Stimulated activated CD8-positive, alpha-beta memory T cell treated with anti-CD3 and anti-CD28 coated beads, Interleukin-15, amount 100 ng/mL, for 1 hour (primary cell): ENCODE results near the gene MLXIPL.
"Not testable (repeated sequence)": the region's sequence is repeated elsewhere in the genome, so short reads cannot be mapped to it uniquely, and the experiment has no call there.

Experiments used
- DNase-seq: peaks from one replicate; pipeline ENCODE4 v3.0.0-alpha.2; 2020; ENCODE audit warnings: low read depth

Gene MLXIPL

GRCh38 chr7:73577627-73578341 is 46.5 kb downstream of the MLXIPL start:
- no peak for DNase-seq

DNA sequence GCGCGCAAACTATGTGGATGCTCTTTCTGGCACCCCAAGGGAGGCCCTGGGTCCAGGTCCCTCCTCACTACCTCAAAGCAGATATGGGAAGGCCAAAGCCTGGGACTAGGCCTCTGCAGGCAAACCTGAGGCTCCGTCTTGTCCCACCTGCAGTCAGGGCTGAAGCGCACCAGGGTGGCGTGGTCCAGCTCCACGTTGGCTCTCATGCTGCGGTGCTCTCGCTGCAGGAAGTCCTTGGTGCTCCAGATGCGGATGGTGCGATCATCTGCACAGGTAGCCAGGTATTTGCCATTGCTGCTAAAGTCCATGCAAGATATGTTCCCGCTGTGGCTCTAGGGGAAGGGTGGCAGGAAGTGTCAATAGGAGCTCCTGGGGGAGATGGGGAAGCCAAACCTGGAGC is 50.5 kb downstream of the MLXIPL start:
- DNase-seq: no peak

GRCh38 chr7:73573276-73573675 is 51.0 kb downstream of the MLXIPL start:
- no peak for DNase-seq

- DNase-seq: no peak
Observed at GRCh38 chr7:73572767-73573186, 51.5 kb downstream of the MLXIPL start.

GRCh38 chr7:73570977-73571376 is 53.3 kb downstream of the MLXIPL start:
- no peak for DNase-seq

GRCh38 chr7:73570521-73570920 is 53.8 kb downstream of the MLXIPL start:
- no peak for DNase-seq

DNA sequence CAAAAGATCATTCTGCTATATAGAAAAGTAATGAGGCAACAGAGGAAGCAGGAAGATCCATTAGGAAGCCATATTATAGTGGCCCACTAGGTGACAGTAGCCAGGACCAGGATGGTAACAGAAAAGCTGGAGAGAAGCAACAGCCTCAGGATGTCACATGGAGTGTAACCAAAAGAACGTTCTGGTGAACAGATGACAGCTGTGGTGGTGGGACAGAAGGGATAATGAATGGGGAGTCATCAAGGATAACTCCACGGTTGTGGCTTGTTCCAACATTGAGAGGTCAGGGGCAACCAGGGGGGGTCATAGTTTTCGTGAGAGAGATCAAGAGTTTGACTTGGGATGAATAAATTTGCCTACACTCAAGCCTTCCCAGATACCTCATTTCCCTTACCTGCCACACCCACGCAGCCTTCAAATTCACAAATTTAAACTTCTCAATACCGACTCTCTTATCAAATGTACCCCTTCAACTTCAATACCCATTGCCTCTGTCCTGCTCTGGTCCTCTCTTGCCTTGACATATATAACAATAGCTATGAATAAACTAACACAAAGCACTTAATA is 55.2 kb downstream of the MLXIPL start:
- DNase-seq: no peak

- no peak for DNase-seq
Observed at GRCh38 chr7:73567846-73568685, 56.3 kb downstream of the MLXIPL start.

- DNase-seq: no peak
Observed at GRCh38 chr7:73567140-73567539, 57.2 kb downstream of the MLXIPL start.

- not testable (repeated sequence) for DNase-seq
Observed at GRCh38 chr7:73566431-73566830, 57.9 kb downstream of the MLXIPL start.

DNA sequence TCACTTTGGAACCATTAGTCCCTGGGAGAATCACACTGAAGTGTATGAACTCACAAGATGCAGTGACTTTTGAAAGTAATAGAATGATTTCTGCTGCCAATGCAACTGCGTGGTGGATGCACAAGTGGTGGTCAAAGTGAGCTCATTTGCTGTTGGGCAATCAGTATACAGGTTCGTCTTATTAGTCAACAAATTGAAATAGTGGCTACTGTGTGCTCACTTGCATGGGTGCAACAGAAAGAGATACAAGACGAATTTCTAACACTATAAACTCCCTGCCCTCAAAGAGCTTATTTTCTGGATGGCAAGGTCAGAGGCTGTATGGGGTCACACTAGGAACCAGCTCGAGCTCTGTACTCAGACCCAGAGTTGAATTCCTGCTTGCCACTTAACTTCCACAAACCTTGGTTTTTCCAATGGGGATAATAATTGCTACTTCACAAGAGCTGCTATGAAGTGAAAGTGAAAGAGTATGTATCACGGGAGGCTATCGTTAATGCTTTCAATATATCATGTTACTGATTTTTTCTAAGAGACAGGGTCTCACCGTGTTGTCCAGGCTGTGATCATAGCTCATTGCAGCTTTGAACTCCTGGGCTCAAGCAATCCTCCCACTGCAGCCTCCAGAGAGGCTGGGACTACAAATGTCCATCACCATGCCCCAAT is 58.5 kb downstream of the MLXIPL start:
- DNase-seq: no peak

- no peak for DNase-seq
Observed at GRCh38 chr7:73560109-73560835, 64.0 kb downstream of the MLXIPL start.

DNA sequence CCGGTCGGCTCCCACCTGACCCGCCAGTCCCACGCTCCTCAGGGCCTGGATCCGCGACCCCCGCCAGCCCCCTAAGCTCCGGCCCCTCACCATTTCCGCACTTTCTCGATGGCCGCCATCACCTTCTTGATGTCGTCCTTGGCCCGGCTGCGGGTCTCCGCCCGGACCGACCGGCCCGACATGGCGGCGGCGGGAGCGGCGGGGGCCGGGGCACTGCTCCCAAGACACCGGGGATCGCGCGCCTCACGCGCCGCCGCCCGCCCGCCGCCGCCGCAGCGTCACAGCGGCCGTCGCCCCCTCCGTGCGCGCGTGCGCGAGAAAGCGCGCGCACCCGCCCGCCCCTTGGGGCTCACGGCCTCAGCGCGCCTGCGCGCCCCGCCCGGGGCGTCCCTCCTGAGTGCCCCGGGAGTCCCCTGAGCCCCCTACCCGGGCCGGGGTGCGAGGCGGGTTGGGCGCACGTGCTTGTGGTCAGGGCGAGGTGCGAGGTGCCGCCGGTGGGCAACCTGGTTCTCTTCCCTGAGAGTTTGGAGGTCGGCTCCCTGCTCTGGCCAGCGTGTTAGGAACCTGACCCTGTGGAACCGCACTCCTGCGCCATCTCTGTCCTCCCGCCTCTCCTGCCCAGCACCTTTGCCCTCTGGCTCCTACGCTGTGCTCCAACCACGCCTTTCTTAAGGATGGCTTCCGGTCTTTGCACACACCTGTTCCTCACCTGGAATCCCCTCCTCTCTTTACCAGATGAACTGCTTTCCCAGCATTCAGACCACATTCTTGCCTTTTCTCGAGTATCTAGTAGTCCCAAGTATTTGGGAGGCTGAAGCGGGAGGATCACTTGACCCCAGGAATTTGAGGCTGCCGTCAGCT is 66.7 kb downstream of the MLXIPL start, which contains the start of gene BCL7B:
TSS of gene BCL7B (minus strand) at position 294 of the 861 bp plus-strand sequence. CDS start at position 182, 112 bp downstream.
- DNase-seq: peak; percentile 44

DNA sequence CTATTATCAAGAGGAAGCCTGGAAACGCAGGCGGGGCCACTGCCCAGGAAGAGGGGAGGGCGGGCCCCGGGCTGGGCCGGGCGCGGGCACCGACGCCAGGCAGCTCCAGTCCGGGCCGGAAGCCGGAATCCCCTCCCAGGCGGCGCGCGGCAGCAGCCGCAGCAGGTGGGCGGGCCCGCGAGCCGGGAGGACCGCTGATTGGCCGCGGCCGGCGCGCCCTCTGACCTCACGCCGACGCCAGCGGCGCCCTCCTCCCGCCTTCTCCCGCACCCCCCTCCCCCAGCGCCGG is 67.3 kb downstream of the MLXIPL start:
- DNase-seq: peak; percentile 74

DNA sequence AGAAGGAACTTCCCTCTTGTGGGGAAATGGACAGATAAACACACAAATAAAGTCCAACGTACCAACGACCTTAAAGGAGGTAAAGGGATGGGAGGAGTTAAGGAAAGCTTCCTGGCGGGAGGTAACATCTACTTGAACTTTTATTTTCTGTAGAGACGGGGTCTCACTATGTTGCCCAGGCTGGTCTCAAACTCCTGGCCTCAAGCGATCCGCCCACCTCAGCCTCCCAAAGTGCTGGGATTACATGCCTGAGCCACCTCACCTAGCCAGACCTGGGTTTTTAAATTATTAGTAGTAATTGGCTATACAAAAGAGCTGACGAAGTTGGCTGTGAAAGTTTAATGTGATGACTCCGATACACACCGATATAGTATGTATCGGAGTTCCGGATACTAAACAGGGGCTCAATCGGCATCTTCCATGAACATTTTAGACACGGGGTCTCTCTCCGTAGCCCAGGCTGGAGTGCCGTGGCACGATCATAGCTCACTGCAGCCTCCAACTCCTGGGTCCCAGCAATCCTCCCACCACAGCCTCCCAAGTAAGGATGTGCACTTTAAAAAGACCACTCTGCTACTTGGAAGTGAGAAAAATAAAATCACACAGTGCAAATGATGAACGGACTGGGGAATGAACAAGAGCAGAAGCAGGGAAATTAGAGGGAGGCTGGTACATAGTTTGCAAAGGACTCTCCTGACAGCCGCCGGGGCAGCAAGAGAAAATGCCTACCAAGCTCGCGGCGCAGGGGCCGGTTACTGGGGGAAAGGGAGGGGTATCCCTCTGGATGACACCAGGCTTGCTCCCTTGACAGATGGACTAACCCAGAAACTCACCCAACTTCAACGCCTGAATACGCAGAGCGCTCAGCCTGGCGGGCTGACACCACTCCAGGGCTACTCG is 67.9 kb downstream of the MLXIPL start:
- no peak for DNase-seq

GRCh38 chr7:73555411-73555982 is 68.8 kb downstream of the MLXIPL start:
- no peak for DNase-seq

DNA sequence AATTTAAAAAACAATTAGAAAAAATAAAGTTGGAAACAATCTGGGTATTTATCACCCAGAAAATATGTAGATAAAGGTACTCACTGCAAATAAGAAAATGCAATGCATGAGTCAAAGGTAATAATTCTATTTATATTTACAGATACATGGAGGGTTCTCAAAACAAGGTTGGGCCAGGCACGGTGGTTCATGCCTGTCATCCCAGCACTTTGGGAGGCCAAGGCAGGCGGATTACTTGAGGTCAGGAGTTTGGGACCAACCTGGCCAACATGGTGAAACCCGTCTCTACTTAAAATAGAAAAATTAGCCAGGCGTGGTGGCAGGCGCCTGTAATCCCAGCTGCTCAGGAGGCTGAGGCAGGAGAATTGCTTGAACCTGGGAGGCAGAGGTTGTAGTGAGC is 74.2 kb downstream of the MLXIPL start:
- DNase-seq: not testable (repeated sequence)

- no peak for DNase-seq
Observed at GRCh38 chr7:73549176-73549575, 75.1 kb downstream of the MLXIPL start.

- DNase-seq: no peak
Observed at GRCh38 chr7:73547841-73548240, 76.5 kb downstream of the MLXIPL start.
